Esophagus squamous epithelium (tissue), 4 donors: ENCODE data around the gene FUBP3.

Source experiments
- POLR2A ChIP-seq, 4 donors: fragments of 450-650 bp; IDR thresholded peaks; one replicate each; pipeline ENCODE4 v1.6.1; 2017; ENCODE audit warnings: antibody characterized with exemption in 4 of 4, mild to moderate bottlenecking in 4 of 4, moderate library complexity in 3 of 4
- TF ChIP-seq, protein P1 (sequence below), 6 experiments: fragments of 450-650 bp in 4 of 6; fragments of 200-600 bp in 2 of 6; sonication (generic) in 2 of 6; IDR thresholded peaks; one replicate each; pipeline ENCODE4 v1.5.1; 2016 to 2019; ENCODE audit warnings: antibody characterized with exemption in 6 of 6, mild to moderate bottlenecking in 4 of 6, moderate library complexity in 4 of 6

DNA sequence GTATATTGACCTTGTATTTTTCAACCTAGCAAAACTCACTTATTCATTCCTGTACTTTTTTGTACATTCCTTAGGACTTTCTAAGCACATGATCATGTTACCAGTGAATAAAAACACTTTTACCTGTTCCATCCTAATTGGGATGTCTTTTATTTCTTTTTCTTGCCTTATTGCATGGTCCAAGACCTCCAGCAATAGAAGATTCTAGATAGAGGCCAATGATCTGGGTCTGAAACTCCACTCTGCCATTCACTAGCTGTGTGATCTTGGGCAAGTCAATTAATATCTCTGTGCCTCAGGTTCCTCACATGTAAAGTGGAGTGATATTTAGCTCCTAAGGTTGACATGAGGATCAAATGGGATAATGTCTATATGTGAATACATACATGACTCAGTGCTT lies 105.7 kb downstream of the FUBP3 start:
- no peak for TF ChIP-seq POLR2A (IDR thresholded peaks at IDR 0.05)
- TF ChIP-seq, protein P1, sequence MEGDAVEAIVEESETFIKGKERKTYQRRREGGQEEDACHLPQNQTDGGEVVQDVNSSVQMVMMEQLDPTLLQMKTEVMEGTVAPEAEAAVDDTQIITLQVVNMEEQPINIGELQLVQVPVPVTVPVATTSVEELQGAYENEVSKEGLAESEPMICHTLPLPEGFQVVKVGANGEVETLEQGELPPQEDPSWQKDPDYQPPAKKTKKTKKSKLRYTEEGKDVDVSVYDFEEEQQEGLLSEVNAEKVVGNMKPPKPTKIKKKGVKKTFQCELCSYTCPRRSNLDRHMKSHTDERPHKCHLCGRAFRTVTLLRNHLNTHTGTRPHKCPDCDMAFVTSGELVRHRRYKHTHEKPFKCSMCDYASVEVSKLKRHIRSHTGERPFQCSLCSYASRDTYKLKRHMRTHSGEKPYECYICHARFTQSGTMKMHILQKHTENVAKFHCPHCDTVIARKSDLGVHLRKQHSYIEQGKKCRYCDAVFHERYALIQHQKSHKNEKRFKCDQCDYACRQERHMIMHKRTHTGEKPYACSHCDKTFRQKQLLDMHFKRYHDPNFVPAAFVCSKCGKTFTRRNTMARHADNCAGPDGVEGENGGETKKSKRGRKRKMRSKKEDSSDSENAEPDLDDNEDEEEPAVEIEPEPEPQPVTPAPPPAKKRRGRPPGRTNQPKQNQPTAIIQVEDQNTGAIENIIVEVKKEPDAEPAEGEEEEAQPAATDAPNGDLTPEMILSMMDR (IDR thresholded peaks at IDR 0.05) = no peak
